HG03439 (cell line): ENCODE results near the gene MAP4K3.

Source experiments
- ATAC-seq: cut with Tn5 transposase; IDR thresholded peaks from one replicate; pipeline ENCODE4 v1.9.1; 2021; ENCODE audit warnings: mild to moderate bottlenecking, moderate library complexity; ENCODE audit not compliant: unreplicated experiment

MAP4K3 gene

GRCh38 chr2:39445934-39446333 lies 8.8 kb upstream of the MAP4K3 start:
- ATAC-seq: no peak

DNA sequence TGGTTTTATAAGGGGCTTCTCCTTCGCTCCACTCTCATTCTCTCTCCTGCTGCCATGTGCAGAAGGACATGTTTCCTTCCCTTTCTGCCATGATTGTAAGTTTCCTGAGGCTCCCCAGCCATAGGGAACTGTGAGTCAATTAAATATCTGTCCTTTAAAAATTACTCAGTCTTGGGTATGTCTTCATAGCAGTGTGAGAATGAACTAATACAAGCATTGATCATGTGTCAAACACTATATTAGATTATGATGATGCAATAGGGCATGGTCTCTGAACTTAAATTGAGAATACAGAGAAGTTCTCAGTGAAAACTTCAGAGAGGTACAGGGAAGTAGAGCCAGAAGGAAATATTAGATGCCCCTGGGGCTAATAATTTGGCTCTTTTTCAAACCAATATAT lies 5.9 kb upstream of the MAP4K3 start:
- ATAC-seq: no peak

DNA sequence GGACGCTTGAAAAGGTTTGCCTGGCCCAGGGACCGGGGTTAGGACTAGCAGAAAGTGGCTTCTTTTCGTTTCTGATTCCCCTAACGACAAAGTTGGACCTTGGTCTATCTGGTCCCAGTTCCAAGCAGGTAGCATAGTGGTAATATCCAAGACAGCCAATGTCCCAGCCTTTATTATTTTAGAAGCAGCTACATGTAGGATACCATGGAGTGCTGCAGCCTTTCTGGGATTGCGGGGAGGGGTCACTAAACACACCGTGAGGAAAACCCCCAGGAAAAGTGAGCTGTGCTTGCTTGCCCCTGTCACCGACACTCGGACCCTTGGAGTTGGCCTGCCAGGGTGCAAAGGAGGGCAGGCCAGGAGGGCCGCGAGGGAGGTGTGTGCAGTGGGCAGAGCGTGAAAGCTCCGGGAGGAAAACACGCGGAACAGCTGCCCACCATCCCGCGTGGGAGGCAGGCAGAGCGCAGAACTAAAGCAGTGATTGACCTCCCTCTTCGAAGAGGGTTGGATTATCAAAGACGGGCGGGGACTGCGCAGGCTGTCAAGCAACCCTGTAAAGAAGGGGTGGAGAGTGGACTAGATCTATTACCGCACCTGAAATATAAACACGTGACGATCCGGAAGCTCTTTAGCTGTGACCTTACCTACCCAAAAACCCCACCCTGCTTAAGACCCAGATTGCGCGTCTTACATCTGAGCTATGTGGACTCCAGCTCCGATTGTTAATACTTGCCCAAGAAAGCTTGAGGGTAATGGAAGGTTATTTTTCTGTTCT lies 624 bp upstream of the MAP4K3 start:
- ATAC-seq: peak; percentile 43

GRCh38 chr2:39435741-39436591 lies 1.1 kb downstream of the MAP4K3 start:
- ATAC-seq: no peak

DNA sequence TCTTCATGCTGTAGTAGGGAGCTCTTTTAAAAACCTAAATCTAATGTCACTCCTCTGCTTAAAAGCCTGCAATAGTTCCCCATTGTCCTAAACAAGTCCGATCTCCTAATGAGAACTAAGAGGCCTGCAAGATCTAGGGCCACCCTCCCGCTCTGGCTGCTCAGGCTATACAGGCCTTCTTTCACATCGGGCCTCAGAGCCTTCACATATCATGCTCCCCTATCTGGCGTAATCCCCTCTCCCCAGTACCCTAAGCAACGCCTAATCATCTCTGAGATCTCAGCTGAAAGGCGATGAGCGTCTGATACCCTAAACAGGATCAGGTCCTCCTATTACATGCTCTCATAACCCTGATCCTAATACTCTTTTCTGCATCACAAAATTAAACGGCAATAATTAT lies 1.9 kb downstream of the MAP4K3 start:
- ATAC-seq: no peak

- ATAC-seq: no peak
Measured at GRCh38 chr2:39434233-39434897, 2.7 kb downstream of the MAP4K3 start.

GRCh38 chr2:39433586-39434195 lies 3.4 kb downstream of the MAP4K3 start:
- ATAC-seq: no peak

GRCh38 chr2:39432701-39433100 lies 4.4 kb downstream of the MAP4K3 start:
- no peak for ATAC-seq

DNA sequence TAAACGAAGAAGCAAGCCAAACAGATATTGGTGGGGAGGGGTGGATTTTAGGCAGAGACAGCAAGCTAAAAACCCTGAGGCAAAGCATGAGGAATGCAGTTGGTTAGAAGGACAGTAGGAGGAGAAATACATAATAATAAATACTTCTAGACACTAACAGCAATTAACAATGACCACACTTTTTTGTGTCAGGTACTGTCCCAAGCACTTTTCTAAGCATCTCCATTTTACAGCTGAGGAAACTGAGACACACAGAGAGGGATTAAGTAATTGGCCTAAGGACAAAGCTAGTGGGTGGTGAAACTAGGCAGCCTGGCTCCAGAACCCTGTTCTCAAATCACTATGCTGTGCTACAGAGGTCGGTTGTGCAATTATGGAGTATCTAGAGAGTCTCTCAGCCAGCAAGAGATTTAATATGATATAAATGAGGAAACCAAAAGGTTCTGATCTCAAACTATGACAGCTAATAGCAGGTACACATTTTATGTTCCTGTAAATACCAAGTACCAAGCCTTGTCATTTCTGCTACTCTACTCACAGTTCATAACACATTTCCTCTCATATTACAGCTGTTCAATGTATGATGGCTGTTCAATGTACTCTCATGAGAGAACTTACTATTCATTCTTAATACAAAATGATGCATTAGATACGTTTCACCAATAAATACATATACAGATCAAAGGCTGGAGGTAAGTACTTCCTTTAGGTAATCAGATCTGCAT lies 5.3 kb downstream of the MAP4K3 start:
- ATAC-seq: no peak

DNA sequence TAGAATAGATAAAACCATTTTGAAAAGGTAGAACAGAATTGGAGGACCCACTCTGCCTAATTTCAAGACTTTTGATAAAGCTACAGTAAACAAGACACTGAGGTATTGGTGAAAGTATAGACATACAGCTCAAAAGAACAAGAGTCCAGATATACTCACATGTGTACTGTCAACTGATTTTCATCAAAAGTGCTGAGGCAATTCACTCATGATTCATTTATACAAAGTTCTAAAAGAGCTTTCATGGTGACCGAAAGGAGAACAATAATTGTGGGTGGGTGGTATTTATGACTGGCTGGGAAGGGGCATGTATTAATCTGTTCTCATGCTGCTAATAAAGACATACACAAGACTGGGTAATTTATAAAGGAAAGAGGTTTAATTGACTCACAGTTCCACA lies 7.3 kb downstream of the MAP4K3 start:
- ATAC-seq: no peak

DNA sequence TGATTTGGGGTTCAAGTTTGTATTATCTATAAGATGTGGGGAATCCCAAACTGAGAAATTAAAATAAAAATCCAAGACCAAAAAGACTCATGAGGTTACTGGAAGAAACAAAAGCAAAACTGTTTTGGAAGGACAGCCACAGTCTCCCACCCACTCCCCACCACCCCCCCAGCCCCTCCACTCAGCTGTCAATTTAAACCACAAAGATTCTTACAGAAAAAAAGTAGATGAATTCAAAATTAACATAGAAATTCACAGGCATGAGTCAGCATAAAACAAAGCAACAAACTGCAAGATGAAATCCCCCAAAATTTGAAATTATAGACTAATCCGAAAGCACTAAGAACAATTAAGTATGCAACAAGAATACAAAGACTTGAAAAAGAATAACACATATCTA lies 12.1 kb downstream of the MAP4K3 start:
- ATAC-seq: no peak

GRCh38 chr2:39422700-39423099 lies 14.4 kb downstream of the MAP4K3 start:
- ATAC-seq: no peak

- no peak for ATAC-seq
Measured at GRCh38 chr2:39421354-39421753, 15.7 kb downstream of the MAP4K3 start.

GRCh38 chr2:39419282-39420223 lies 17.5 kb downstream of the MAP4K3 start:
- no peak for ATAC-seq

DNA sequence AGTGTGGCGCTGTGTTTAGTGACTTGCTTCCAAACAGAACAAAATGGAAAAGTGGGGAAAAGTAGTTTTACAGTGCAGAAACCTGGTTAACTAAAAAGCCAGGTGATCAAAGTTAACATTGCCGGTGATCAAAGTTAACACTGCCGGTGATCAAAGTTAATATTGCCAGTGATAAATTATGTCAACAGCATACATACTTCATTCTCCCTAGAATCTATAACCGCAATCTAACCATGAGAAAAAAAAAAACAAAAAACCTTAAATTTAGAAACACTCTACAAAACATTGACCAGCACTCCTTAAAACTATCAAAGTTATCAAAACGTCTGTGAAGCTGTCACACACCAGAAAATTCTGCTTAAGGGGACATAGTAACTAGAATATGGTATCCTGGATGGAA lies 18.6 kb downstream of the MAP4K3 start:
- no peak for ATAC-seq

DNA sequence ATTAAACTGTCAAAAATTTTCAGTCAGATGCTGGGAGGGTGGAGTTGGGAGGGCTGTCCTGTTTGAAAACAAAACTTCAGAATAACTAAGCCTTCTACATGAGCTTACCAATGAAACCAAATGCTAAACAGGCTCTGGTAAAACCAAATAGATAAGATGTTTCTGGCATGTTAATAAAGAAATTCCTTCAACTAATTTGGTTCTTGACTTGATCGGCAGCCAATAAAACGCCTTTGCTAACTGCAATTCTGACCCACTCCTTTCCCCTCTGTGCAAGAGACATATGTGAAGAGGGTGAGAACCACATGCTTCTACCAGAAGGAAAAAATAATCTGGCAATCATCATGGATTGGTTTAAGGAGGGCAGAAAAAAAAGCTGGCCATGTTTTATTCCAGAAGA lies 20.9 kb downstream of the MAP4K3 start:
- ATAC-seq: no peak

DNA sequence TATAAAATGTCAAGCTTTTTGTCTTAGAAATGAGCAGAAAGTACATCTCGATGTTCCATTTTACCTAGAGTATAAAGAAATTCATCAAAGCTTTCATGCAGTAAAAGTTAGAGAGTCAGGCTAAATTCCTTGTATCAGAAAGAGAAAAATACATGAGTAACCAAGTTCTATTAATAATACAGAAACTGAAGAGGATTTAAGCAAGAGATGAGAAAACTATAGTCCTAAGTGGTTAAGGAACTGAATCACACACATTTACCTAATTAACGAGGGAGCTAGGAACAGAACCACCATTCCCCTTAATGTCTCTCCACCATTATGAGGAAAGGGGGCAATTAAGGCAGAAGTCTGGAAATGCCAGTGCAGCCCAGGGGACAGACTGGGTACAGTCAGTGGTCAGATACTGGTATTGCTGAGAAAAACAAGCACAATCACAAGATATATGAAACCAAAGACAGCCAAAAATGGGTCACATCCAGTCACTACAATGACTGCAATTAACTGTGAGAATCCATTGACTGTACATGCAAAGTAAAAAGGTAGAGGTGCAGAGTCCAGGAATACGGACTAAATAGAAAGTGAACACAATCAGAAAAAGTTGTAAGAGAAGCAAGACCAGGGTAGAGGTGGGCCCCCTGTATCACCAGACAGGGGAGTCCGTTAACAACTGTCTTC lies 23.9 kb downstream of the MAP4K3 start:
- ATAC-seq: no peak

DNA sequence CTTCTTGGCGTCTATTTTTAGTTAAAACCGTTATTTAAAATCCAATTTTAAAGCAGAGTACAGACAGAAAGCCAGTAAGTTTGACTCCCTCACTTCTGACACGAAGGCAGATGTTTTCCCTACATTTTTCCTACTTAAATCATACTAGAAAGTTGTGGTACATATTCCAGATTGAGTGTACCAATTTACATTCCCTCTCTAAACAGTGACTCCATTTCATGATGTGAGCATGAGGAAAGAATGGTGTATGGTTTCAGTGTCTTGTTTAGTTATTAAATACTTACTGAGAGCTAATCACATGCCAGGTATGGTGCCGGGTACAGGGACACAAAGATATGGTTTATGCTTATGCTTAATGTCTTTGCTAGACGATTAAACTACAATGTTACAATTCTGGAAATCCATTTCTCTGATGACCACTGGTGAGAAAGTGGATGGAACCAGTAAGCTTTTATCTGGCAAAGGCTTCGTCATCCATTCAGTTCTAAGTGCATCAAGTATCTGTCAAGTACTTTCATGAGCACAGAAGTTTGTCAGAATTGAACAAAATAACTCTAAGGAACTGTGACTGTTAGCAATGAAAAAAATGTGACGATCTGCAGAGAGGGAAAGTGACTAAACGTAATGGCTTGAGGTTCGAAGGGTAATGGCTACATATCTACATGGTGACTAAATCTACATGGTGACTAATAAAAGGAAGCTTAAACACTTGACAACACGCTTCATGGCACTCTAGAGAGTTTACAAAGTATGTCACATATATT lies 25.7 kb downstream of the MAP4K3 start:
- ATAC-seq: no peak
